DOHH2 (cell line): Measurements from ENCODE around the gene SUGCT.
"Not testable (repeated sequence)": the region's sequence is repeated elsewhere in the genome, so short reads cannot be mapped to it uniquely, and the experiment has no call there.

Experiments
- H3F3A ChIP-seq: fragments of 200-600 bp; sonication (generic), shearing (Covaris generic); 2 replicates; pipeline ENCODE4 v1.6.0; 2016; ENCODE audit warnings: antibody characterized with exemption, mild to moderate bottlenecking; ENCODE audit not compliant: control insufficient read depth, insufficient read depth
- H3K27ac ChIP-seq: fragments of 200-600 bp; sonication (generic); 2 replicates; pipeline ENCODE4 v1.5.1; 2014; ENCODE audit warnings: low read depth, mild to moderate bottlenecking, low read length, moderate library complexity
- H3K27me3 ChIP-seq: fragments of 200-600 bp; sonication (generic); 2 replicates; pipeline ENCODE4 v1.6.1; 2014; ENCODE audit warnings: mild to moderate bottlenecking, low read length, mixed read lengths; ENCODE audit not compliant: control insufficient read depth
- H3K36me3 ChIP-seq: fragments of 200-600 bp; sonication (generic); 2 replicates; pipeline ENCODE4 v1.6.1; 2014; ENCODE audit warnings: mild to moderate bottlenecking, low read length, moderate library complexity, mixed read lengths; ENCODE audit not compliant: control insufficient read depth
- H3K4me1 ChIP-seq: fragments of 200-600 bp; sonication (generic); 2 replicates; pipeline ENCODE4 v1.6.1; 2014; ENCODE audit warnings: mild to moderate bottlenecking, low read length, mixed read lengths; ENCODE audit not compliant: control insufficient read depth
- H3K4me2 ChIP-seq: fragments of 200-600 bp; sonication (generic); 2 replicates; pipeline ENCODE4 v1.6.0; 2014; ENCODE audit warnings: mild to moderate bottlenecking, low read length, moderate library complexity
- H3K4me3 ChIP-seq: fragments of 200-600 bp; sonication (generic); 2 replicates; pipeline ENCODE4 v1.5.1; 2014; ENCODE audit warnings: mild to moderate bottlenecking, low read length, mixed read lengths
- H3K79me2 ChIP-seq: fragments of 200-600 bp; sonication (generic); 2 replicates; pipeline ENCODE4 v1.6.1; 2014; ENCODE audit warnings: mild to moderate bottlenecking, low read length, mixed read lengths; ENCODE audit not compliant: control insufficient read depth
- H3K9me2 ChIP-seq: fragments of 200-600 bp; sonication (generic); replicated peaks from 2 replicates; pipeline ENCODE4 v1.6.1; 2014; ENCODE audit warnings: mild to moderate bottlenecking, low read length, mixed read lengths; ENCODE audit not compliant: control insufficient read depth
- H3K9me3 ChIP-seq: fragments of 200-600 bp; sonication (generic); 2 replicates; pipeline ENCODE4 v1.6.1; 2014; ENCODE audit warnings: antibody characterized with exemption, low read length, mixed read lengths; ENCODE audit not compliant: control insufficient read depth, insufficient read depth
- H4K20me1 ChIP-seq: fragments of 200-600 bp; sonication (generic); 2 replicates; pipeline ENCODE4 v1.6.0; 2014; ENCODE audit warnings: low read depth, mild to moderate bottlenecking, antibody characterized with exemption, low read length, moderate library complexity; ENCODE audit not compliant: control insufficient read depth, insufficient read depth
- EZH2phosphoT487 ChIP-seq: fragments of 200-600 bp; sonication (generic); IDR thresholded peaks from 2 replicates; pipeline ENCODE4 v1.6.1; 2017; ENCODE audit warnings: borderline replicate concordance, mild to moderate bottlenecking, antibody characterized with exemption, low read length, moderate library complexity, mixed read lengths
- TF ChIP-seq, protein P1 (sequence below): fragments of 200-600 bp; sonication (generic); IDR thresholded peaks from one replicate; pipeline ENCODE4 v1.5.1; 2014; ENCODE audit warnings: antibody characterized with exemption, mild to moderate bottlenecking, low read depth, low read length; ENCODE audit not compliant: poor library complexity, severe bottlenecking

Gene SUGCT

GRCh38 chr7:40167291-40167690, 32.5 kb downstream of the SUGCT start:
- Histone ChIP-seq H3K36me3 (no peaks in the 10 kb centered on the region), H3K4me1 (no peaks in the 10 kb centered on the region), H4K20me1 (no peaks in the 10 kb centered on the region), H3K79me2 (no peaks in the 10 kb centered on the region), H3K4me2 (no peak overlapping the region), H3K27ac (no peak overlapping the region), H3K9me3 (no peaks in the 10 kb centered on the region), H3K9me2 (no peaks in the 10 kb centered on the region), H3F3A (no peaks in the 10 kb centered on the region), H3K27me3 (no peaks in the 10 kb centered on the region), H3K4me3 (no peak overlapping the region)
- no peak for TF ChIP-seq EZH2phosphoT487
- TF ChIP-seq, protein P1, sequence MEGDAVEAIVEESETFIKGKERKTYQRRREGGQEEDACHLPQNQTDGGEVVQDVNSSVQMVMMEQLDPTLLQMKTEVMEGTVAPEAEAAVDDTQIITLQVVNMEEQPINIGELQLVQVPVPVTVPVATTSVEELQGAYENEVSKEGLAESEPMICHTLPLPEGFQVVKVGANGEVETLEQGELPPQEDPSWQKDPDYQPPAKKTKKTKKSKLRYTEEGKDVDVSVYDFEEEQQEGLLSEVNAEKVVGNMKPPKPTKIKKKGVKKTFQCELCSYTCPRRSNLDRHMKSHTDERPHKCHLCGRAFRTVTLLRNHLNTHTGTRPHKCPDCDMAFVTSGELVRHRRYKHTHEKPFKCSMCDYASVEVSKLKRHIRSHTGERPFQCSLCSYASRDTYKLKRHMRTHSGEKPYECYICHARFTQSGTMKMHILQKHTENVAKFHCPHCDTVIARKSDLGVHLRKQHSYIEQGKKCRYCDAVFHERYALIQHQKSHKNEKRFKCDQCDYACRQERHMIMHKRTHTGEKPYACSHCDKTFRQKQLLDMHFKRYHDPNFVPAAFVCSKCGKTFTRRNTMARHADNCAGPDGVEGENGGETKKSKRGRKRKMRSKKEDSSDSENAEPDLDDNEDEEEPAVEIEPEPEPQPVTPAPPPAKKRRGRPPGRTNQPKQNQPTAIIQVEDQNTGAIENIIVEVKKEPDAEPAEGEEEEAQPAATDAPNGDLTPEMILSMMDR: no peak

- not testable (repeated sequence) for H4K20me1 ChIP-seq, H3K4me2 ChIP-seq, H3K27ac ChIP-seq, H3K4me3 ChIP-seq, H3K4me1 ChIP-seq, H3K27me3 ChIP-seq, H3F3A ChIP-seq, H3K9me3 ChIP-seq, H3K79me2 ChIP-seq, H3K36me3 ChIP-seq, H3K9me2 ChIP-seq
Observed at GRCh38 chr7:40168266-40168665, 33.5 kb downstream of the SUGCT start.

- H3K27ac ChIP-seq, H3K79me2 ChIP-seq, H3K4me3 ChIP-seq, H3K4me1 ChIP-seq, H3K4me2 ChIP-seq, H3K9me2 ChIP-seq, H3F3A ChIP-seq, H4K20me1 ChIP-seq, H3K9me3 ChIP-seq, H3K27me3 ChIP-seq, H3K36me3 ChIP-seq: not testable (repeated sequence)
Observed at GRCh38 chr7:40173121-40173520, 38.3 kb downstream of the SUGCT start.

- H3K36me3 ChIP-seq, H3K4me3 ChIP-seq, H3K4me2 ChIP-seq, H3K4me1 ChIP-seq, H3K27ac ChIP-seq, H3K9me3 ChIP-seq, H3F3A ChIP-seq, H3K9me2 ChIP-seq, H4K20me1 ChIP-seq, H3K79me2 ChIP-seq, H3K27me3 ChIP-seq: not testable (repeated sequence)
Observed at GRCh38 chr7:40175256-40175655, 40.5 kb downstream of the SUGCT start.

DNA sequence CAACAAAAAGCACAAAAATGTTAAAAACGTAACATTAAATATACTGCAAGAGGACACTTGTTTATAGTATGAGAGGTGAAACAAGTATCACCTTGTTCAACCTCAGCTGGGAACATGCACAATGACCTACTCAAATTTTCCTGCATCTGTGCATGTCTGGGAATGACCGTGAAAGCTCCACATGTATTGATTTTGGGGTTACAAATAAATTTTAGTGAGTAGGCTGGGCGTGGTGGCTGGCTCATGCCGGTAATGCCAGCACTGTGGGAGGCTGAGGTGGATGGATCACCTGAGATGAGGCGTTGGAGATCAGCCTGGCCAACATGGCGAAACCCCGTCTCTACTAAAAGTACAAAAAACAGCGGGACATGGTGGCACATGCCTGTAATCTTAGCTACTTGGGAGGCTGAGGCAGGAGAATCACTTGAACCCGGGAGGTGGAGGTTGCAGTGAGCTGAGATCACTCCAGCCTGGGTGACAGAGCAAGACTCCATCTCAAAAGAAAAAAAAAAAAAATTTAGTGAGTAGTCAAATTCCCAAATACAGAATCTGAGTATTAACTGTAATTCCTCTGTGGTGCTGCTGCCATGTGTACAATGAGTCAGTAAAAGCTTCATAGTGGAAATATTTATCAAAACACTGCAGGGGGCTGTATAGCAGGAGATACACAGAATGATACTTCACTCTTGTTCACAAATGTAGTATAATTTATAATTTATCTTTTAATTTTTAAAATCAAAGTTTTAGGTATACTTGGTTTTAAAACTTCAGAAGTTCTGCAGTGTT, 41.1 kb downstream of the SUGCT start:
- TF ChIP-seq, protein P1: no peak
- no peak for TF ChIP-seq EZH2phosphoT487

More for the DNA sequence above, 41.1 kb downstream of the SUGCT start:
- Histone ChIP-seq H3K4me3 (no peak overlapping the region), H3K9me2 (no peaks in the 10 kb centered on the region), H3K4me2 (no peak overlapping the region), H3K4me1 (no peaks in the 10 kb centered on the region), H4K20me1 (no peaks in the 10 kb centered on the region), H3F3A (no peaks in the 10 kb centered on the region), H3K36me3 (no peaks in the 10 kb centered on the region), H3K27me3 (no peaks in the 10 kb centered on the region), H3K27ac (no peak overlapping the region), H3K79me2 (no peaks in the 10 kb centered on the region), H3K9me3 (no peaks in the 10 kb centered on the region)
